ENCODE data around the gene MEX3D. TPM values are rescaled to one million over a fixed set of nuclear protein-coding genes. Genes with fewer than 3 reads are reported as not detected.

MEX3D gene
- total RNA-seq, 4 donors from 2014 or later, result 11.6 to 20.0 (median 15.6) TPM

DNA sequence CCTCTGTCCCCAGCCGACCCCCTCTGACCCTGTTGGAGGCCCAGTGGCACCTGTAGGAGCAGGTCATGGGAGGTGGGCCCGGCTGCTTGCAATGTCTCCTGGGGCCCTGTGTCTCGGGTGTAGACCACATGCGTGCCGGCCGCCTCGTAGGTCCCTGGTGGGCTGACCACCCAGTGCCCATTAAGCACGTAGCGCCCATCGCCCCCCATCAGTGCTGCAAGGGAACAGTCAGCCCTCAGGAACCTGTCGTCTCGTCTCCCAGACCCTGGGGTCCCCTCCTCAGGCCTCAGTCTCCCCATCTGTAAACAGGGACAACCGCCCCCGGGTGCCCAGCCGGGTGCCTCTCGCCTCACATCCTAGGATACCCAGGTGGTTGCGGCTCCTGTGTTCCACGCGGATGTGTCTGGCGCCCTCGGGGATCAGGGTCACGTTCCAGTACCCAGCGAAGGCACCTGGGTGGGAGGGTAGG lies 60.9 kb downstream of the MEX3D start:
- TF ChIP-seq, protein P1, sequence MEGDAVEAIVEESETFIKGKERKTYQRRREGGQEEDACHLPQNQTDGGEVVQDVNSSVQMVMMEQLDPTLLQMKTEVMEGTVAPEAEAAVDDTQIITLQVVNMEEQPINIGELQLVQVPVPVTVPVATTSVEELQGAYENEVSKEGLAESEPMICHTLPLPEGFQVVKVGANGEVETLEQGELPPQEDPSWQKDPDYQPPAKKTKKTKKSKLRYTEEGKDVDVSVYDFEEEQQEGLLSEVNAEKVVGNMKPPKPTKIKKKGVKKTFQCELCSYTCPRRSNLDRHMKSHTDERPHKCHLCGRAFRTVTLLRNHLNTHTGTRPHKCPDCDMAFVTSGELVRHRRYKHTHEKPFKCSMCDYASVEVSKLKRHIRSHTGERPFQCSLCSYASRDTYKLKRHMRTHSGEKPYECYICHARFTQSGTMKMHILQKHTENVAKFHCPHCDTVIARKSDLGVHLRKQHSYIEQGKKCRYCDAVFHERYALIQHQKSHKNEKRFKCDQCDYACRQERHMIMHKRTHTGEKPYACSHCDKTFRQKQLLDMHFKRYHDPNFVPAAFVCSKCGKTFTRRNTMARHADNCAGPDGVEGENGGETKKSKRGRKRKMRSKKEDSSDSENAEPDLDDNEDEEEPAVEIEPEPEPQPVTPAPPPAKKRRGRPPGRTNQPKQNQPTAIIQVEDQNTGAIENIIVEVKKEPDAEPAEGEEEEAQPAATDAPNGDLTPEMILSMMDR (IDR thresholded peaks at IDR 0.05), result no peak
- TF ChIP-seq POLR2A (IDR thresholded peaks at IDR 0.05), result no peak
- H3K4me3 ChIP-seq, result peak overlapping the region in 3 of 4 donors; percentile 38 to 54 (median 47)
- peak overlapping the region in 3 of 4 donors; percentile 65 to 89 (median 83) for H3K27ac ChIP-seq
- DNase-seq, result no peak
- peaks cover 3 to 52% (median 6%) of the 10 kb centered on the region in 4 donors for H3K4me1 ChIP-seq
- no peaks in the 10 kb centered on the region for H3K27me3 ChIP-seq
- no peaks in the 10 kb centered on the region for H3K36me3 ChIP-seq
- peaks cover 0 to 8% (median 0%) of the 10 kb centered on the region in 4 donors for H3K9me3 ChIP-seq

DNA sequence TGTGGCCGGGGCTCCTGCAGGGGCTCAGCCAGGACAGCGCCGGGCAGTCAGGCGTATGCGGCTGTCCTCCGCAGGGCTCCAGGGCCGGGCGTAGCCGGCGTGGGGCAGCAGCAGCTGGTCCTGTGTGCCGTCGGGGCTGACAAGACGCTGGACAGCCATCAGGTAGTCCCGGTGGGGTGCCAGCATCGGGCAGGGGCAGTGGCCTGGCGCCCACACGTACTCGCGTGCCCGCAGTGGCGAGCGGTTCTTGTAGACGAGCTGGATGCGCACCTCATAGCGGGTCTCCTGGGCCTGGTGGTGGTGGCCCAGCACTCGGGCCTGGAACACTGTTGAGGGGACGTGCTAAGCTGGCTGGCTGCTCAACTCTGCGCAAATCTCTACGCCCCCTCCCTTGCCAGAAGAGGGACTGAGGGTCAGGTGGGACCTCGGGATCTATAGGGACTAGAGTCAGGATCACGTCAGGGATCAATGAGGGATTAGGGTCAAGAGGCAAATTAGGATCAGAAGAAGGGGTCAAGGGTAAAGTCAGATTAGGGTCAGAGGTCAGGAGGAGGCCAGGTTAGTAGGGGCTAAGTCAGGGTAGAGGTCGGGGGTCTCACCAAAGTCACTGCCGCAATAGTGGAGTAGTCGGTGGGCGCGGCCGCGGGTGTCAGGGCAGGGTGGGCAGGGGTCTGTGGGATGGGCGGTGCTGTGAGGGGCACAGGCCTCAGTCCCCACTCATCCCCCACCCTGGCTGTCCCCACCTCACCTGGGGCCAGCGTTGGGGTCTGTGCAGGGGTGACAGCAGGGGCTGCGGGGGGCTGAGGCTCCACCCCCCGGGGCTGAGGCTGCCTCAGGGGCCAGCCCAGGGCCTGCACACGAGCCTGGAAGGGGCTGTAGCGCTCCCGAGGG lies 61.9 kb downstream of the MEX3D start:
- H3K27me3 ChIP-seq, result no peaks in the 10 kb centered on the region

DNA sequence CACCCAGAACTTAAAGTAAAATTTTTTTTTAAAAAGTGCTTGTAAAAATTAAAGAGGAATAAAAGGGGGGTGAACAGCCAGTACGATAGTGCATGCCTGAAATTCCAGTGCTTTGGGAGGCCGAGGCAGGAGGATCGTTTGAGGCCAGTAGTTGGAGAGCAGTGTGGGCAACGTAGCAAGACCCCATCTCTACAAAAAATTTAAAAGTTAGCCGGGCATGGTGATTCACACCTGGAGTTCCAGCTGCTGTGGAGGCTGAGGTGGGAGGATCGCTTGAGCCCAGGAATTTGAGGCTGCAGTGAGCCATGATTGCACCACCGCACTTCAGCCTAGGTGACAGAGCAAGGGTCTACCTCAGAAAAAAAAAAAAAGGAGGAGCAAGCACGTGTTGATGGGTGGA lies 63.1 kb downstream of the MEX3D start:
- Histone ChIP-seq H3K27ac (no peak overlapping the region), H3K27me3 (no peaks in the 10 kb centered on the region), H3K4me3 (no peak overlapping the region), H3K4me1 (peaks cover 3 to 30% (median 6%) of the 10 kb centered on the region in 4 donors), H3K9me3 (peaks cover 0 to 8% (median 0%) of the 10 kb centered on the region in 4 donors), H3K36me3 (no peaks in the 10 kb centered on the region)
- DNase-seq, result no peak
- no peak for TF ChIP-seq POLR2A (IDR thresholded peaks at IDR 0.05)
- TF ChIP-seq, protein P1 (IDR thresholded peaks at IDR 0.05), result no peak

More for the DNA sequence above, 61.9 kb downstream of the MEX3D start:
- TF ChIP-seq POLR2A (IDR thresholded peaks at IDR 0.05), result no peak
- TF ChIP-seq, protein P1 (IDR thresholded peaks at IDR 0.05), result no peak
- H3K4me3 ChIP-seq, result no peak overlapping the region
- no peak overlapping the region for H3K27ac ChIP-seq
- DNase-seq, result no peak
- H3K9me3 ChIP-seq, result peaks cover 0 to 8% (median 0%) of the 10 kb centered on the region in 4 donors
- H3K4me1 ChIP-seq, result peaks cover 3 to 42% (median 6%) of the 10 kb centered on the region in 4 donors
- no peaks in the 10 kb centered on the region for H3K36me3 ChIP-seq

Small RNAs within 50 kb of the gene (small RNA-seq; reads per million reads assigned to genes)
- gene AC005943.2 (0 reads per million in 2 donors), gene RN7SL477P (0 reads per million in 2 donors), gene RNU6-1223P (0 reads per million in 2 donors)

Other genes starting within 250 kb of the MEX3D start
- gene NDUFS7, start 184.4 kb downstream of the MEX3D start, total RNA-seq, result 100 to 1,000 TPM in 3 of 4 donors, 10 to 100 TPM in 1; 99.9 to 165 (median 156) TPM
- gene GAMT, start 166.8 kb downstream of the MEX3D start, total RNA-seq, result 1 to 10 TPM in 2 of 4 donors, not detected in 2; 2.5 to 3.1 TPM
- gene DAZAP1, start 160.7 kb downstream of the MEX3D start, total RNA-seq, result 10 to 100 TPM; 37.5 to 90.9 (median 58.2) TPM
- gene RPS15, start 129.9 kb downstream of the MEX3D start, total RNA-seq, result 1,000 to 10,000 TPM; 1,044 to 1,915 (median 1,354) TPM
- gene APC2, start 118.2 kb downstream of the MEX3D start, total RNA-seq, result under 1 TPM in 3 of 4 donors, not detected in 1; 0.18 to 0.76 (median 0.27) TPM
- 10 to 100 TPM; 35.5 to 68.5 (median 61.9) TPM for gene C19orf25, start 89.1 kb downstream of the MEX3D start, total RNA-seq
- 10 to 100 TPM in 3 of 4 donors, 1 to 10 TPM in 1; 7.7 to 14.6 (median 12.1) TPM for gene PCSK4, start 78.0 kb downstream of the MEX3D start, total RNA-seq
- 100 to 1,000 TPM in 3 of 4 donors, 1 to 10 TPM in 1; 7.4 to 167 (median 162) TPM for gene REEP6, start 77.1 kb downstream of the MEX3D start, total RNA-seq
- 10 to 100 TPM in 3 of 4 donors, 1 to 10 TPM in 1; 5.0 to 31.5 (median 25.2) TPM for gene ADAMTSL5, start 55.3 kb downstream of the MEX3D start, total RNA-seq
- not detected for gene PLK5, start 44.2 kb downstream of the MEX3D start, total RNA-seq
- gene MBD3, start 24.5 kb upstream of the MEX3D start, total RNA-seq, result 100 to 1,000 TPM in 1 of 4 donors, 10 to 100 TPM in 3; 58.7 to 110 (median 81.6) TPM
- 100 to 1,000 TPM in 1 of 4 donors, 10 to 100 TPM in 3; 59.8 to 122 (median 94.3) TPM for gene UQCR11, start 37.1 kb upstream of the MEX3D start, total RNA-seq
- gene TCF3, start 84.3 kb upstream of the MEX3D start, total RNA-seq, result 100 to 1,000 TPM in 1 of 4 donors, 10 to 100 TPM in 3; 49.2 to 112 (median 80.3) TPM
- gene ONECUT3, start 185.2 kb upstream of the MEX3D start, total RNA-seq, result under 1 TPM in 2 of 4 donors, not detected in 2; 0.27 to 0.28 TPM
- gene ATP8B3, start 244.0 kb upstream of the MEX3D start, total RNA-seq, result 1 to 10 TPM in 1 of 4 donors, under 1 TPM in 2, not detected in 1; 0.35 to 4.5 (median 0.94) TPM